Mucosa of gallbladder (tissue), 1 donor: ENCODE data around the gene RAB33A. TPM values are rescaled to one million over a fixed set of nuclear protein-coding genes. Genes with fewer than 3 reads are reported as not detected.

Experiments used
- DNase-seq: peaks from one replicate; pipeline ENCODE4 v3.0.0-alpha.2; 2020; ENCODE audit warnings: low spot score
- total RNA-seq: library from RNA; stranded (reverse); gene quantifications from one replicate; pipeline ENCODE4 v1.2.1, GENCODE V29; 2021
- donor health status: DM: no; HTN: no; CAD: no.

Gene RAB33A
- 1.2 TPM for total RNA-seq

GRCh38 chrX:130171446-130172126 lies at the start of gene RAB33A:
Gene RAB33A, plus strand, starts transcription at chrX:130171962. Its CDS starts 101 bp downstream, at chrX:130172063.
- DNase-seq, result no peak

GRCh38 chrX:130124577-130124976 lies 47.2 kb upstream of the RAB33A start:
- DNase-seq, result no peak

- DNase-seq, result peak; percentile 46
Measured at GRCh38 chrX:130125091-130125874, 46.5 kb upstream of the RAB33A start.

GRCh38 chrX:130130990-130131389 lies 40.8 kb upstream of the RAB33A start:
- DNase-seq, result no peak

GRCh38 chrX:130136496-130136895 lies 35.3 kb upstream of the RAB33A start:
- no peak for DNase-seq

- DNase-seq, result no peak
Measured at GRCh38 chrX:130136961-130137360, 34.8 kb upstream of the RAB33A start.

GRCh38 chrX:130139474-130140201 lies 32.1 kb upstream of the RAB33A start:
- no peak for DNase-seq

- no peak for DNase-seq
Measured at GRCh38 chrX:130144509-130144908, 27.3 kb upstream of the RAB33A start.

GRCh38 chrX:130145123-130145522 lies 26.6 kb upstream of the RAB33A start:
- no peak for DNase-seq

GRCh38 chrX:130147631-130148030 lies 24.1 kb upstream of the RAB33A start:
- DNase-seq, result no peak

- no peak for DNase-seq
Measured at GRCh38 chrX:130155564-130155963, 16.2 kb upstream of the RAB33A start.

- DNase-seq, result no peak
Measured at GRCh38 chrX:130158311-130158710, 13.5 kb upstream of the RAB33A start.

GRCh38 chrX:130159776-130160175 lies 12.0 kb upstream of the RAB33A start:
- no peak for DNase-seq

- no peak for DNase-seq
Measured at GRCh38 chrX:130162094-130162735, 9.5 kb upstream of the RAB33A start.

- no peak for DNase-seq
Measured at GRCh38 chrX:130163398-130163797, 8.4 kb upstream of the RAB33A start.

GRCh38 chrX:130165181-130165702 lies 6.5 kb upstream of the RAB33A start:
- no peak for DNase-seq

- DNase-seq, result peak; percentile 92
Measured at GRCh38 chrX:130165703-130166502, 5.9 kb upstream of the RAB33A start, which contains the start of gene AIFM1. Gene AIFM1, minus strand, starts transcription at chrX:130165841. Its CDS starts 185 bp downstream, at chrX:130165656.

GRCh38 chrX:130166503-130166777 lies 5.3 kb upstream of the RAB33A start:
- DNase-seq, result no peak

- DNase-seq, result no peak
Measured at GRCh38 chrX:130167040-130167439, 4.7 kb upstream of the RAB33A start.

- peak; percentile 11 for DNase-seq
Measured at GRCh38 chrX:130170752-130171445, 863 bp upstream of the RAB33A start.
